Body of pancreas (tissue), 4 donors: ENCODE data around the gene EVA1B.

Experiments used
- POLR2A ChIP-seq, 3 donors: fragments of 450-650 bp; IDR thresholded peaks; one replicate each; pipeline ENCODE4 v1.6.1; 2016; ENCODE audit warnings: antibody characterized with exemption in 3 of 3, mild to moderate bottlenecking in 2 of 3
- TF ChIP-seq, protein P1 (sequence below), 7 experiments: fragments of 450-650 bp in 4 of 7; fragments of 200-600 bp in 3 of 7; sonication (generic) in 3 of 7; IDR thresholded peaks; one replicate each; pipeline ENCODE4 v1.5.1; 2016 to 2019; ENCODE audit warnings: antibody characterized with exemption in 7 of 7

DNA sequence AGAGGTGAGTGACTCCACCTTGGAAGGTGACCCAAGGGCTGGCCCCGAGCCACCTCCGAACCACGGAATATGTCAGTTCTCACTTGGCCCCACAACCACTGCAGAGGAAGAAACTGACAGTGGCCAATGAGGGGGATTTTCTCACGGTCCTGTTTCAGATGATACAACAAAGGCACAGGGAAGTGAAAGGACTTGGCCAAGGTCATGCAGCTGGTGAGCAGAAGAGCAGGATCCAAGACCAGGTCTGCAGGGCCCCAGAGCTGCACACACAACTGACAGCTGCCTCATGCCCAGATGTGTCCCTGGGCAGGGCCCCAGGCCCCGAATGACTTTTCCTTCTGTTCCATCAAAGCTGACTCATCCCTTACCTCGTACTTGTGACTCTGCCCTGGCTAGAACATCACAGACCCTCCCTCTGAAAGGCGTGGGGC, 25.8 kb upstream of the EVA1B start:
- TF ChIP-seq, protein P1, sequence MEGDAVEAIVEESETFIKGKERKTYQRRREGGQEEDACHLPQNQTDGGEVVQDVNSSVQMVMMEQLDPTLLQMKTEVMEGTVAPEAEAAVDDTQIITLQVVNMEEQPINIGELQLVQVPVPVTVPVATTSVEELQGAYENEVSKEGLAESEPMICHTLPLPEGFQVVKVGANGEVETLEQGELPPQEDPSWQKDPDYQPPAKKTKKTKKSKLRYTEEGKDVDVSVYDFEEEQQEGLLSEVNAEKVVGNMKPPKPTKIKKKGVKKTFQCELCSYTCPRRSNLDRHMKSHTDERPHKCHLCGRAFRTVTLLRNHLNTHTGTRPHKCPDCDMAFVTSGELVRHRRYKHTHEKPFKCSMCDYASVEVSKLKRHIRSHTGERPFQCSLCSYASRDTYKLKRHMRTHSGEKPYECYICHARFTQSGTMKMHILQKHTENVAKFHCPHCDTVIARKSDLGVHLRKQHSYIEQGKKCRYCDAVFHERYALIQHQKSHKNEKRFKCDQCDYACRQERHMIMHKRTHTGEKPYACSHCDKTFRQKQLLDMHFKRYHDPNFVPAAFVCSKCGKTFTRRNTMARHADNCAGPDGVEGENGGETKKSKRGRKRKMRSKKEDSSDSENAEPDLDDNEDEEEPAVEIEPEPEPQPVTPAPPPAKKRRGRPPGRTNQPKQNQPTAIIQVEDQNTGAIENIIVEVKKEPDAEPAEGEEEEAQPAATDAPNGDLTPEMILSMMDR (IDR thresholded peaks at IDR 0.05) = no peak
- TF ChIP-seq POLR2A (IDR thresholded peaks at IDR 0.05) = no peak
